PC-9 (cell line): ENCODE measurements around the gene MYO5A.

Experiments used
- EZH2 ChIP-seq: fragments of 200-600 bp; sonication (generic); IDR thresholded peaks from 2 replicates; pipeline ENCODE4 v1.8.0; 2017; ENCODE audit warnings: antibody characterized with exemption, low read depth
- TF ChIP-seq, protein P1 (sequence below): fragments of 200-600 bp; sonication (generic); conservative IDR thresholded peaks from 2 replicates; pipeline ENCODE4 v1.6.1; 2017; ENCODE audit warnings: mixed run types, antibody characterized with exemption, mild to moderate bottlenecking, moderate library complexity

DNA sequence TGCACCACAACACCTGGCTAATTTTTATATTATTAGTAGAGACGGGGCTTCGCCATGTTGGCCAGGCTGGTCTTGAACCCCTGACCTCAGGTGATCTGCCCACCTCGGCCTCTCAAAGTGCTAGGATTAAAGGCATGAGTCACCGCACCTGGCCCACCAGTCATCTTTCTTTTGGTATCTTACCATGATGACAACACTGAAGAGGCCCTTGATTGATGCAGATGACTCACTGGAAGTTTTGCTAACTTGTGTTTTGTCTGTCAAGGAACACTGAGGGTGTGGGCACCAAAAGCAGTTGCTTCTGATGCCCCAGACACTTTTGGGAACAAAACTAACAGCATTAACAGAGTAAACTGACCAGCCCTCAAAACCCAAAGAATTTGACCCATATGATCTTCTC lies 88.3 kb downstream of the MYO5A start:
- TF ChIP-seq, protein P1, sequence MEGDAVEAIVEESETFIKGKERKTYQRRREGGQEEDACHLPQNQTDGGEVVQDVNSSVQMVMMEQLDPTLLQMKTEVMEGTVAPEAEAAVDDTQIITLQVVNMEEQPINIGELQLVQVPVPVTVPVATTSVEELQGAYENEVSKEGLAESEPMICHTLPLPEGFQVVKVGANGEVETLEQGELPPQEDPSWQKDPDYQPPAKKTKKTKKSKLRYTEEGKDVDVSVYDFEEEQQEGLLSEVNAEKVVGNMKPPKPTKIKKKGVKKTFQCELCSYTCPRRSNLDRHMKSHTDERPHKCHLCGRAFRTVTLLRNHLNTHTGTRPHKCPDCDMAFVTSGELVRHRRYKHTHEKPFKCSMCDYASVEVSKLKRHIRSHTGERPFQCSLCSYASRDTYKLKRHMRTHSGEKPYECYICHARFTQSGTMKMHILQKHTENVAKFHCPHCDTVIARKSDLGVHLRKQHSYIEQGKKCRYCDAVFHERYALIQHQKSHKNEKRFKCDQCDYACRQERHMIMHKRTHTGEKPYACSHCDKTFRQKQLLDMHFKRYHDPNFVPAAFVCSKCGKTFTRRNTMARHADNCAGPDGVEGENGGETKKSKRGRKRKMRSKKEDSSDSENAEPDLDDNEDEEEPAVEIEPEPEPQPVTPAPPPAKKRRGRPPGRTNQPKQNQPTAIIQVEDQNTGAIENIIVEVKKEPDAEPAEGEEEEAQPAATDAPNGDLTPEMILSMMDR: no peak
- no peak for TF ChIP-seq EZH2
